Bronchial epithelial cell (primary cell): ENCODE results near the gene EFR3B. TPM values are rescaled to one million over a fixed set of nuclear protein-coding genes. Genes with fewer than 3 reads are reported as not detected.

Experiments used
- DNase-seq: peaks from one replicate; pipeline ENCODE4 v3.0.0-alpha.2; 2010; ENCODE audit warnings: low read depth
- FAIRE-seq: peaks from 2 replicates; lab custom pipeline; 2011; peaks lifted over from hg19 to GRCh38; lab: Jason Lieb, UNC
- H3K27me3 ChIP-seq: 2 replicates; pipeline ENCODE4 v1.5.1; 2011; ENCODE audit warnings: low read length; ENCODE audit not compliant: control insufficient read depth, insufficient read depth
- H3K36me3 ChIP-seq: 2 replicates; pipeline ENCODE4 v1.5.1; 2011; ENCODE audit warnings: low read length; ENCODE audit not compliant: control insufficient read depth, insufficient read depth
- H3K4me3 ChIP-seq: 2 replicates; pipeline ENCODE4 v1.5.1; 2011; ENCODE audit warnings: mild to moderate bottlenecking, low read depth, low read length, control low read depth
- CTCF ChIP-seq: IDR thresholded peaks from 2 replicates; pipeline ENCODE4 v1.5.1; 2011; ENCODE audit warnings: mild to moderate bottlenecking, moderate library complexity, low read length, control low read depth, inconsistent platforms; ENCODE audit not compliant: insufficient read depth, severe bottlenecking
- total RNA-seq: library from RNA; depleted of rRNA; stranded (reverse); fragments of >200 nt; gene quantifications from 2 replicates; pipeline ENCODE4 v1.2.1, GENCODE V29; 2014

EFR3B gene
- total RNA-seq, 1 donor from 2014 or later, result not detected

DNA sequence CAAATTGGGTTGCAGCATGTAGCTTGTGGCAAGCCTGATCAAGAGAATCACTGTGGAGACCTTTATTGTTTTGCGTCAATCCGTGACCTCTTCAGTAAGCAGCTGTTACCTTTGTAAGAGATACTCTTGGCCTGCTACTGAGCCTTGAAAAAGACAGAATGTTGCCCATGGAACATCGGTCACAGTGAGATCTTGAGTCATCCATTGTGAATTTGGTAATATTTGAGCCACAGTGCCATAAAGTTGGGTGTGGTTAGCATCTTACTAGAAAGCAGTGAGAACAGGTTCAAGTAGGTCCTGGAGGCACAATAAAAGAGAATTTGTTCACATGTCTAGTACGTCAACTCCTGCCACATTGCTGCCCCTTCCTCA is 12.7 kb upstream of the EFR3B start:
- DNase-seq, result peak; percentile 13
- no peaks in the 10 kb centered on the region for H3K27me3 ChIP-seq
- H3K4me3 ChIP-seq, result no peak overlapping the region
- H3K36me3 ChIP-seq, result no peaks in the 10 kb centered on the region
- FAIRE-seq, result peak; percentile 64
- no peak for TF ChIP-seq CTCF

DNA sequence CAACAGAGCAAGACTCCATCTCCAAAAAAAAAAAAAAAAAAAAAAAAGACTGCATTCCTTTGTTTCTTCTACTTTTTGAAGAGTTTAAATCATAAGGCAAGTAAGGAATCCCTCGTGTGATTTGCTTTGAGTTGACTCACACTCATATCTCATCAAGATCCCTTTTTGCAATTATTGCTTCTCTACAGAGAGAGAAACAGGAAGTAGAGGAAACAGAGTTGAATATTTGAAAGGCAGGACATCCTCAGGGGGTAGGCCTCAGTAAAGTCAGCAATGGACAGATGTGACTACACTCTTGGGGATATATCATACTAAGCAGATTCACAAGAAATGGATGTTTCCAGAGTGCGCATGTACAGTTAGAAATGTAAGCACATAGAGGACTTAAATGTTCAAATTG is 11.2 kb upstream of the EFR3B start:
- DNase-seq (no peak), FAIRE-seq (no peak)
- Histone ChIP-seq H3K4me3 (no peak overlapping the region), H3K27me3 (no peaks in the 10 kb centered on the region), H3K36me3 (no peaks in the 10 kb centered on the region)
- TF ChIP-seq CTCF, result no peak

DNA sequence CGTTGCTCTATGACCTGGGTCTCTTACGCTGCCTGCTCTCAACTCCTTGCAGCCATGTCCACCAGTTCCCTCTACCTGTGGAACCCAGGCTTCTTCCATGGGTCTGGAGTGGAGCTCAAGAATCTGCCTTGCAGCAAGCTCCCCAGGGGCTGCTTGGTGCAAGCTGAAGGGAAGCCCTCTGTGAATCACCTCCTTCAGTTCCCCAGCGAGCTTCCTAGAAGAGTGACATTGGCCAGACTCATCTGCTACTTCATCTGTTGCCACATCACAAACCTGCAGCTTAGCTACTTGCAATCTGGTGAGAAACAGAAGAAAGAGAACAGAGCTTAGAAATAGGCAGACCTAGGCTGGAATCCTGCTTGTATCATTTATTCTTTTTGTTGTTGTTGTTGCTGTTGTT is 9.8 kb upstream of the EFR3B start:
- Histone ChIP-seq H3K27me3 (peaks cover 4% of the 10 kb centered on the region), H3K4me3 (no peak overlapping the region), H3K36me3 (no peaks in the 10 kb centered on the region)
- FAIRE-seq (no peak), DNase-seq (no peak)
- TF ChIP-seq CTCF, result no peak

- TF ChIP-seq CTCF, result no peak
- DNase-seq (no peak), FAIRE-seq (no peak)
- Histone ChIP-seq H3K27me3 (peaks cover 6% of the 10 kb centered on the region), H3K36me3 (no peaks in the 10 kb centered on the region), H3K4me3 (no peak overlapping the region)
Measured at GRCh38 chr2:25032901-25033300, 9.0 kb upstream of the EFR3B start.

- FAIRE-seq, result peak; percentile 70
- Histone ChIP-seq H3K27me3 (peaks cover 6% of the 10 kb centered on the region), H3K36me3 (no peaks in the 10 kb centered on the region), H3K4me3 (no peak overlapping the region)
- TF ChIP-seq CTCF, result no peak
- DNase-seq, result no peak
Measured at GRCh38 chr2:25034081-25034480, 7.8 kb upstream of the EFR3B start.

DNA sequence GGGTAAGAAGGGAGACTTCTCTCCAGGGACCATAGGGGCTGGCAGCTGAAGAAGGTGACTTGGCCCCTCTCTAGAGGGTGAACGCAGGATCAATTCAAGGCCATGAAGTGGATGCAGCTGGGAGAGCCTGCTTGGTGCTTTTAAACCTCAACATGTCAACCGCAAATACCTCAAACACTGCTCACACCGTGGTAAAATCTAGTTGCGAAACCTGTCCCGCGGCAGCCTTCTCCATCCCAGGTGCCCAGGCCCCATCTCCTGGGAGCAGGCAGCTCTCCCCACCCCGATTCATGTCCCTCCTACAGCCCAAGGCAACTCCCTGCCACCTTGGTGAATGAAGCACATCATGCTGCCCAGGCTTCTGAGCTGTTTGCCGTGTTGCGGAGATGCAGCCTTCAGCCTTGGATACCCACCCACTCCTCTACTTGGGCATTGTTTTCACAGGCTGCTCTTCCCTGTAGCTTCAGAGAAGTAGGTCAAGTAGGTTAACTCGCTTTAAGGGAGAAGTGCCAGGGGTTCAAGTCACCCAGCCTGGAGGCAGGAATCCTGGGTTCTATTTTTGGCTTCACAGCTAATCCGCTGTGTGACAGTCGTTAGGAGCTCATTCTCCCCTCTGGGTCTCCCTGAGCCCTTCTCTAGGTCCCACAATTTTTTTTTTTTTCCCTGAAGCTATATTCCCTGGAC is 6.2 kb upstream of the EFR3B start:
- peak; percentile 65 for DNase-seq
- Histone ChIP-seq H3K4me3 (no peak overlapping the region), H3K27me3 (peaks cover 7% of the 10 kb centered on the region), H3K36me3 (no peaks in the 10 kb centered on the region)
- no peak for TF ChIP-seq CTCF
- no peak for FAIRE-seq
